Measurements from ENCODE around the gene UBASH3A.

- TF ChIP-seq CTCF (IDR thresholded peaks at IDR 0.05), result no peak
- TF ChIP-seq POLR2A (IDR thresholded peaks at IDR 0.05), result no peak
- no peak for TF ChIP-seq POLR2AphosphoS5 (IDR thresholded peaks at IDR 0.05; ENCODE audit: insufficient read depth in 1 of 2, low read depth in 1 of 2)
Observed at GRCh38 chr21:42440187-42440792, 36.6 kb downstream of the UBASH3A start.
